OCI-LY7 (cell line): ENCODE data around the gene PRRC1. TPM values are rescaled to one million over a fixed set of nuclear protein-coding genes. Genes with fewer than 3 reads are reported as not detected.

Experiments used
- BruUV-seq: library from RNA; stranded (reverse); fragments of 400-500 nt; replicated peaks from 2 replicates; lab custom pipeline; 2021; lab: Mats Ljungman, UMichigan
- CTCF ChIA-PET: fragments of 300-600 bp; sonication (Branson Sonifier 250); formaldehyde crosslinking; loops from one replicate; lab custom pipeline; 2022; ENCODE audit warnings: antibody characterized with exemption; ENCODE audit not compliant: unreplicated experiment; lab: Charles Lee
- POLR2A ChIA-PET: fragments of 300-600 bp; sonication (Branson Sonifier 250); formaldehyde crosslinking; loops from one replicate; lab custom pipeline; 2022; ENCODE audit warnings: antibody characterized with exemption; lab: Charles Lee
- DNase-seq: peaks from one replicate; pipeline ENCODE4 v3.0.0-alpha.2; 2015; ENCODE audit warnings: low spot score
- H2AFZ ChIP-seq: fragments of 200-600 bp; sonication (generic), shearing (Covaris generic); 2 replicates; pipeline ENCODE4 v1.6.1; 2014; ENCODE audit warnings: mild to moderate bottlenecking, antibody characterized with exemption, low read length, moderate library complexity
- H3K27ac ChIP-seq: fragments of 200-600 bp; sonication (generic); 2 replicates; pipeline ENCODE4 v1.5.1; 2014; ENCODE audit warnings: mixed run types, low read depth, mild to moderate bottlenecking, moderate library complexity, low read length, inconsistent platforms; ENCODE audit not compliant: poor library complexity, severe bottlenecking
- H3K36me3 ChIP-seq: fragments of 200-600 bp; sonication (generic); 2 replicates; pipeline ENCODE4 v1.6.1; 2014; ENCODE audit warnings: mild to moderate bottlenecking, antibody characterized with exemption, low read length, moderate library complexity, mixed read lengths; ENCODE audit not compliant: insufficient read depth
- H3K4me1 ChIP-seq: fragments of 200-600 bp; sonication (generic); 2 replicates; pipeline ENCODE4 v1.5.1; 2014; ENCODE audit warnings: mild to moderate bottlenecking, low read length; ENCODE audit not compliant: insufficient read depth, poor library complexity, severe bottlenecking
- H3K4me2 ChIP-seq: fragments of 200-600 bp; sonication (generic); 2 replicates; pipeline ENCODE4 v1.6.1; 2014; ENCODE audit warnings: mild to moderate bottlenecking, low read length
- H3K4me3 ChIP-seq: fragments of 200-600 bp; sonication (generic); 2 replicates; pipeline ENCODE4 v1.5.1; 2014; ENCODE audit warnings: mild to moderate bottlenecking, low read depth, low read length; ENCODE audit not compliant: poor library complexity, severe bottlenecking
- H3K79me2 ChIP-seq: fragments of 200-600 bp; sonication (generic); 2 replicates; pipeline ENCODE4 v1.6.1; 2016; ENCODE audit warnings: low read depth, mild to moderate bottlenecking, low read length, moderate library complexity, mixed read lengths; ENCODE audit not compliant: insufficient read depth
- H3K9me2 ChIP-seq: fragments of 200-600 bp; sonication (generic); 2 replicates; pipeline ENCODE4 v1.6.1; 2016; ENCODE audit warnings: mild to moderate bottlenecking, low read length, mixed read lengths; ENCODE audit not compliant: insufficient read depth
- H3K9me3 ChIP-seq: fragments of 200-600 bp; sonication (generic); 2 replicates; pipeline ENCODE4 v1.6.1; 2014; ENCODE audit warnings: mild to moderate bottlenecking, mixed run types, low read length, mixed read lengths
- H4K20me1 ChIP-seq: fragments of 200-600 bp; sonication (generic); 2 replicates; pipeline ENCODE4 v1.6.1; 2014; ENCODE audit warnings: mild to moderate bottlenecking, antibody characterized with exemption, low read length, moderate library complexity, mixed read lengths; ENCODE audit not compliant: insufficient read depth
- EZH2phosphoT487 ChIP-seq: fragments of 200-600 bp; sonication (generic); IDR thresholded peaks from 2 replicates; pipeline ENCODE4 v1.6.1; 2018; ENCODE audit warnings: low read depth, borderline replicate concordance, mild to moderate bottlenecking, mixed run types, antibody characterized with exemption, low read length, moderate library complexity, mixed read lengths
- intact Hi-C: fragments of 100-400 bp; cut with micrococcal nuclease; formaldehyde crosslinking; loops from one replicate; pipeline ENCODE4 v1.10.0; 2022; ENCODE audit not compliant: unreplicated experiment
- total RNA-seq, 2 experiments: library from RNA; depleted of rRNA in 1 of 2; stranded (reverse); fragments of >200 nt in 1 of 2; shearing (Covaris generic) in 1 of 2; gene quantifications; 2 replicates each; pipeline ENCODE4 v1.2.3, GENCODE V29; 2014 to 2022
- TF ChIP-seq, protein P1 (sequence below): fragments of 200-600 bp; sonication (generic); conservative IDR thresholded peaks from 2 replicates; pipeline ENCODE4 v1.5.1; 2014; ENCODE audit warnings: mild to moderate bottlenecking, antibody characterized with exemption, low read length, moderate library complexity, mixed read lengths

The PRRC1 gene
- total RNA-seq, 2 experiments from 2014 or later, result 32.7 to 46.5 TPM

DNA sequence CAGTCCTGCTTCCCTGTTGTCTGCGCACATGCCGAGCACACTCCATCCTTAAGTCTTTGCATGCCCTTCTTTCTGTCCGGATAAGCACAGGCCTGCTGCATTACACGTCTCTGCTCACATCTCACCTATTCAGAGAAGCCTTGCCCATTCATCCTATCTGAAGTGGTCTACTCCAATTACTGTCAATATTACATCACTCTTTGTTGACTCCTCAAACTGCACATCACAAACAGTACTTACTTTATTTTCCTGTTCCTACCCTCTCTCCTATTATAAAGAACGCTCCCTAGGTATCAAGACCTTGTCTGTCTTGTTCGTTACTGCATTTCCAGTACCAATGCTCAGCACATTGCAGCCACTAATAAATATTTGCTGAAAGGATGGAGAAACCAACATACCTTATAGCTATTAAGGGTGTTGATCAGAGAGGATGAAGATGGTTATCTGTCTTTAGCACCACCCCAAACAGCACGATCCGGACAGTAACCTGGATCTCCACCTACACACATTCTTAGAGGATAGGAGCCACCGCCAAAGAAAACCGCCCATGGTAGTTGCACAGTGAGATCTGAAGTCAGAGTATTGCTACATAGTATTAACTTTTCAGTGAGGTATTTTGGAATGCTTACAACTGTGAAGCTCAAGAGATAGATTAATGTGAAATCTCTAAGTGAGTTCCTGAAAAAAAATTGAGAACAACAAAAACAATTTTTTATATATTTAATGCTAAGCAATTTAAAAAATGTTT lies 1.6 kb upstream of the PRRC1 start:
- Histone ChIP-seq H3K4me1 (peaks cover 14% of the 10 kb centered on the region), H3K4me3 (no peak overlapping the region), H3K27ac (no peak overlapping the region), H3K9me3 (peaks cover 12% of the 10 kb centered on the region; the same call in 1 of the 2 replicates), H3K79me2 (peaks cover 33% of the 10 kb centered on the region), H3K9me2 (no peaks in the 10 kb centered on the region), H3K36me3 (peaks cover 24% of the 10 kb centered on the region), H2AFZ (no peak overlapping the region), H3K4me2 (no peak overlapping the region), H4K20me1 (no peaks in the 10 kb centered on the region)
- TF ChIP-seq, protein P1, sequence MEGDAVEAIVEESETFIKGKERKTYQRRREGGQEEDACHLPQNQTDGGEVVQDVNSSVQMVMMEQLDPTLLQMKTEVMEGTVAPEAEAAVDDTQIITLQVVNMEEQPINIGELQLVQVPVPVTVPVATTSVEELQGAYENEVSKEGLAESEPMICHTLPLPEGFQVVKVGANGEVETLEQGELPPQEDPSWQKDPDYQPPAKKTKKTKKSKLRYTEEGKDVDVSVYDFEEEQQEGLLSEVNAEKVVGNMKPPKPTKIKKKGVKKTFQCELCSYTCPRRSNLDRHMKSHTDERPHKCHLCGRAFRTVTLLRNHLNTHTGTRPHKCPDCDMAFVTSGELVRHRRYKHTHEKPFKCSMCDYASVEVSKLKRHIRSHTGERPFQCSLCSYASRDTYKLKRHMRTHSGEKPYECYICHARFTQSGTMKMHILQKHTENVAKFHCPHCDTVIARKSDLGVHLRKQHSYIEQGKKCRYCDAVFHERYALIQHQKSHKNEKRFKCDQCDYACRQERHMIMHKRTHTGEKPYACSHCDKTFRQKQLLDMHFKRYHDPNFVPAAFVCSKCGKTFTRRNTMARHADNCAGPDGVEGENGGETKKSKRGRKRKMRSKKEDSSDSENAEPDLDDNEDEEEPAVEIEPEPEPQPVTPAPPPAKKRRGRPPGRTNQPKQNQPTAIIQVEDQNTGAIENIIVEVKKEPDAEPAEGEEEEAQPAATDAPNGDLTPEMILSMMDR, result no peak
- TF ChIP-seq EZH2phosphoT487, result no peak
- no peak for DNase-seq
- CTCF ChIA-PET, result no interaction called here
- POLR2A ChIA-PET, result no interaction called here
- intact Hi-C loops, result loop anchor here (5.0 kb wide), 2 partner anchors 566 to 739 kb away; partner anchors contain the start of genes LMNB1 and SLC12A2
- BruUV-seq, result no TSS peak

DNA sequence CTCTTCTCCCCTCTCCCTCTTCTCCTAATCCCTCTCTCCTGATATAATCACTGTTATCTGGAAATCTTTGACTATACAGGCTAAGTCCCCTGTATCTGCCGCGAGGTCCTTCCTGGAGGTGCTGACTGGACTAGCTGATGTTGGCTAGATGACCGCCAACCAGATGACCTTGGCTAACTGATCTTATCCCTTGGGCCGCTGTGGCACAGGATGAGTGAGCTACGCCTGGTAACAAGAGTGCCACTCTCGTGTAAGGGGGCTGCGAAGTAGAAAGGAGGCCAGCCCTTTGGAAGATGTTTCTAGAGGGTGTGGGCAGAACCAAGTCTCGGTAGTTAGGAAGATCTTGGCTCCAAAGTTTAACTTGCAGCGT lies 345 bp upstream of the PRRC1 start:
- H3K4me1 ChIP-seq, result peaks cover 14% of the 10 kb centered on the region
- peaks cover 36% of the 10 kb centered on the region for H3K36me3 ChIP-seq
- no peaks in the 10 kb centered on the region for H3K9me2 ChIP-seq
- intact Hi-C loops, result loop anchor here (5.0 kb wide), 2 partner anchors 565 to 740 kb away; partner anchors contain the start of genes LMNB1 and SLC12A2
- H2AFZ ChIP-seq, result peak overlapping the region; percentile 88
- peaks cover 21% of the 10 kb centered on the region; the same call in 1 of the 2 replicates for H3K9me3 ChIP-seq
- no peak for DNase-seq
- CTCF ChIA-PET, result no interaction called here
- H3K27ac ChIP-seq, result no peak overlapping the region
- H3K4me2 ChIP-seq, result peak overlapping the region; percentile 95
- H4K20me1 ChIP-seq, result no peaks in the 10 kb centered on the region
- no TSS peak for BruUV-seq
- POLR2A ChIA-PET, result interaction anchor here (0.6 to 1.1 kb wide), 3 partner anchors 26 to 481 kb away, joined by 3 to 4 read pairs (median 3); no protein-coding TSS in a partner anchor
- H3K79me2 ChIP-seq, result peaks cover 45% of the 10 kb centered on the region
- TF ChIP-seq EZH2phosphoT487, result no peak
- TF ChIP-seq, protein P1, result no peak
- peak overlapping the region; percentile 99 for H3K4me3 ChIP-seq

DNA sequence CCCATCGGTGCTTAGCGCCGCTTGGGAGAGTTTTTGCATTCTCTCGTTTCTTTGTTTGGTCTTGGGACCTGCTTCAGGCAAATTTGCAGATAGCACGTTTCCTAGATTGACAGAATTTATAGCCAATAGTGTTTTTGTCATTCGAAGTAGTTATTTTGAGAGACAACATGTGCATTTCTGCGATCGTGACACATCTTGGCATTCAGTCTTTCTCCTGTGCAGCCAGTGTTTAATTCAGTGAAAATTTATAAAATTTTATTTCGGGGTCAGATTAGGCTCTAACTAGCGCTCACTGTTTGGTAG lies 830 bp downstream of the PRRC1 start:
- Histone ChIP-seq H3K36me3 (peaks cover 45% of the 10 kb centered on the region), H4K20me1 (no peaks in the 10 kb centered on the region), H3K4me3 (peak overlapping the region; percentile 99), H3K9me3 (peaks cover 21% of the 10 kb centered on the region; the same call in 1 of the 2 replicates), H2AFZ (peak overlapping the region; percentile 94), H3K79me2 (peaks cover 50% of the 10 kb centered on the region), H3K4me2 (peak overlapping the region; percentile 95), H3K27ac (peak overlapping the region; percentile 51), H3K4me1 (peaks cover 14% of the 10 kb centered on the region), H3K9me2 (no peaks in the 10 kb centered on the region)
- TF ChIP-seq, protein P1, result no peak
- no peak for TF ChIP-seq EZH2phosphoT487
- CTCF ChIA-PET, result no interaction called here
- peak; percentile 73 for DNase-seq
- no TSS peak for BruUV-seq
- POLR2A ChIA-PET, result interaction anchor here (0.6 to 1.1 kb wide), 2 partner anchors 27 to 340 kb away, joined by 3 read pairs; no protein-coding TSS in a partner anchor
- intact Hi-C loops, result loop anchor here (5.0 kb wide), 2 partner anchors 564 to 741 kb away; partner anchors contain the start of genes LMNB1 and SLC12A2
